SK-N-MC (cell line): Measurements from ENCODE around the gene PROM2.

Source experiments
- EZH2 ChIP-seq: fragments of 200-600 bp; sonication (generic); IDR thresholded peaks from one replicate; pipeline ENCODE4 v1.6.1; 2017; ENCODE audit warnings: antibody characterized with exemption
- FOXP2 ChIP-seq: optimal IDR thresholded peaks from 2 replicates; pipeline ENCODE3; 2011; ENCODE audit warnings: mild to moderate bottlenecking, moderate library complexity; ENCODE audit not compliant: insufficient read depth; ENCODE audit errors: extremely low read length, control extremely low read depth
- POLR2AphosphoS5 ChIP-seq: IDR thresholded peaks from 2 replicates; pipeline ENCODE4 v1.6.1; 2012; ENCODE audit warnings: mild to moderate bottlenecking, low read depth, low read length, borderline replicate concordance

GRCh38 chr2:95270541-95271081 is 3.6 kb upstream of the PROM2 start:
- TF ChIP-seq POLR2AphosphoS5 (no peak), EZH2 (no peak), FOXP2 (no peak)
